ENCODE results near the gene SLC22A31. TPM values are rescaled to one million over a fixed set of nuclear protein-coding genes. Genes with fewer than 3 reads are reported as not detected.
A peak's percentile ranks its signal among the peaks of the same experiment; 100 is the strongest.

Gene SLC22A31
- total RNA-seq, 1 experiment from 2014 or later: 8.4 TPM

DNA sequence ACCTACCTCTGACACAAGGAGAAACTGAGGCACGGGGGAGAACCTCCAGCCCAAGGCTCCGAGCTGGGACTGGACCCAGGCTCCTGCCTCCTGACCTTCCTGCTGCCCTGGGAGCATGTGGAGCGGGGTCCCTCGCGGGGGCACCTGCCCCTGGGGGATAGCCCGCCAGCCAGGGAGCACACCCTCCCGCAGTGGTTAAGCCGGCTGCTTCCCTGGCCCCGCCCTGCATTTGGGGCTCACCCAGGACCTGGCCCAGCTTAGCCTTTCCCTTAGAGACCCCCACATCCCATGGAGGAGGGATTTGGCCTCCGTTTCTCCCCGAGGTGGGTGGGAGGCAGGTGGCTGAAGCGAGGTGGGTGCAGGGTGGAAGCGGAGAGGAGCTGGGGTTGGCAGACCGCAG is 30.6 kb downstream of the SLC22A31 start:
- Histone ChIP-seq H3K9me2 (replicated peaks; ENCODE audit: low read length) (no peaks in the 10 kb centered on the region), H3K79me2 (ENCODE audit: low read length) (no peaks in the 10 kb centered on the region), H3K27me3 (ENCODE audit: low read length) (no peaks in the 10 kb centered on the region), H4K20me1 (ENCODE audit: low read length) (no peaks in the 10 kb centered on the region), H3K4me1 (ENCODE audit: insufficient read depth, low read length) (peaks cover 9% of the 10 kb centered on the region; the same call in 1 of the 2 replicates), H3F3A (ENCODE audit: low read length, unreplicated experiment) (no peaks in the 10 kb centered on the region), H3K4me3 (ENCODE audit: low read length) (no peak overlapping the region), H2AFZ (ENCODE audit: low read length) (no peak overlapping the region), H3K27ac (ENCODE audit: low read length) (no peak overlapping the region), H3K36me3 (ENCODE audit: low read depth, low read length) (no peaks in the 10 kb centered on the region), H3K9ac (ENCODE audit: low read length) (no peak overlapping the region), H3K4me2 (ENCODE audit: low read length) (no peak overlapping the region), H3K9me3 (ENCODE audit: low read length) (no peaks in the 10 kb centered on the region)
- DNase-seq (no peak), ATAC-seq (no peak)
- TF ChIP-seq, protein P1, sequence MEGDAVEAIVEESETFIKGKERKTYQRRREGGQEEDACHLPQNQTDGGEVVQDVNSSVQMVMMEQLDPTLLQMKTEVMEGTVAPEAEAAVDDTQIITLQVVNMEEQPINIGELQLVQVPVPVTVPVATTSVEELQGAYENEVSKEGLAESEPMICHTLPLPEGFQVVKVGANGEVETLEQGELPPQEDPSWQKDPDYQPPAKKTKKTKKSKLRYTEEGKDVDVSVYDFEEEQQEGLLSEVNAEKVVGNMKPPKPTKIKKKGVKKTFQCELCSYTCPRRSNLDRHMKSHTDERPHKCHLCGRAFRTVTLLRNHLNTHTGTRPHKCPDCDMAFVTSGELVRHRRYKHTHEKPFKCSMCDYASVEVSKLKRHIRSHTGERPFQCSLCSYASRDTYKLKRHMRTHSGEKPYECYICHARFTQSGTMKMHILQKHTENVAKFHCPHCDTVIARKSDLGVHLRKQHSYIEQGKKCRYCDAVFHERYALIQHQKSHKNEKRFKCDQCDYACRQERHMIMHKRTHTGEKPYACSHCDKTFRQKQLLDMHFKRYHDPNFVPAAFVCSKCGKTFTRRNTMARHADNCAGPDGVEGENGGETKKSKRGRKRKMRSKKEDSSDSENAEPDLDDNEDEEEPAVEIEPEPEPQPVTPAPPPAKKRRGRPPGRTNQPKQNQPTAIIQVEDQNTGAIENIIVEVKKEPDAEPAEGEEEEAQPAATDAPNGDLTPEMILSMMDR (conservative IDR thresholded peaks at IDR 0.05; ENCODE audit: low read depth, low read length): no peak
- TF ChIP-seq EZH2 (IDR thresholded peaks at IDR 0.05; ENCODE audit: low read length, unreplicated experiment) (no peak), EZH2phosphoT487 (IDR thresholded peaks at IDR 0.05; ENCODE audit: borderline replicate concordance, low read length) (no peak)
- ChIA-PET CTCF (no interaction called here), POLR2A (ENCODE audit: unreplicated experiment) (no interaction called here)
- no TSS peak for BruUV-seq (replicated peaks)
- intact Hi-C loops (cut with micrococcal nuclease): loop anchor here (5.0 to 10.0 kb wide), 4 partner anchors 115 to 355 kb away; partner anchors contain the start of gene APRT

DNA sequence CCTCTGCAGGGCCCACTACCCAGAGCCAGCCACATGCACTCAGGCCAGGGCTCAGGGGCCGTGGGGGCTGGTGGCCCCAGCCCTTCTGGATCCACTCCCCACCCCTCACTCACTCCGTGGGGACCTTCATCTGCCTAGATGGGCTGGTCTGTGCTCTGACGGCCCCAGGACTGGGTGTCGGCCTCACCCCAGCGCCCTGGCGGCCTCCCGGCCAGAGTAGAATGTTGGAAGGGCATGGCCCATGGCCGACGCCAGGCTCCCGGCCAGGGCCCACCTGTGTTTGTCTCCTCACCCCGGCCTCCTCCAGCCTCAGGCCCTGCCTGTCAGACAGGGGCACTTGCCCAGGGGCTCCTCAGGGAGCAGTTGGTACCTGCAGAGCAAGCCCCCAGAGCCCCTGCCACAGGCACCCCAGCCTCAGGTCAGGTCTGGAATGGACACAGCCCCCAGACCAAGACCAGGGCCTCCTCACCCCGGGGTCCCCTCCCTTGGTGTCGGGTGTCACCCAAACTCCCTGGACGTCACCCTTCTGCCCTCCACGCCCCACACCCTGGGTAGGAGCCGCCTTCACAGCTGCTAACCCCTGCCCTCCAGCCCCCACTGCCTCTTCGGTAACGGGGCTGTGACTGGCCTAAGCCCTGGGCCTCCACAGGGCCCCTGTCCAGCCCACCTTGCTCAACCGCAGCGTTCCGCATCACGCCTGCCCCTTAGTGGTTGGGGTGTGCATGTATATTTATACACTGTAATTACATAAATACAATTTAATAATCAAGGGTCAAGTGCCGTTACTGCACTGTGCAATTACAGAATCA is 31.8 kb downstream of the SLC22A31 start:
- Histone ChIP-seq H3K4me3 (ENCODE audit: low read length) (no peak overlapping the region), H3K27me3 (ENCODE audit: low read length) (no peaks in the 10 kb centered on the region), H4K20me1 (ENCODE audit: low read length) (no peaks in the 10 kb centered on the region), H3F3A (ENCODE audit: low read length, unreplicated experiment) (no peaks in the 10 kb centered on the region), H3K4me1 (ENCODE audit: insufficient read depth, low read length) (peaks cover 9% of the 10 kb centered on the region; the same call in 1 of the 2 replicates), H3K9me2 (replicated peaks; ENCODE audit: low read length) (no peaks in the 10 kb centered on the region), H3K36me3 (ENCODE audit: low read depth, low read length) (no peaks in the 10 kb centered on the region), H3K9ac (ENCODE audit: low read length) (no peak overlapping the region), H3K27ac (ENCODE audit: low read length) (no peak overlapping the region), H2AFZ (ENCODE audit: low read length) (no peak overlapping the region), H3K4me2 (ENCODE audit: low read length) (no peak overlapping the region), H3K9me3 (ENCODE audit: low read length) (no peaks in the 10 kb centered on the region), H3K79me2 (ENCODE audit: low read length) (no peaks in the 10 kb centered on the region)
- ChIA-PET POLR2A (ENCODE audit: unreplicated experiment) (no interaction called here), CTCF (no interaction called here)
- BruUV-seq (replicated peaks): no TSS peak
- intact Hi-C loops (cut with micrococcal nuclease): loop anchor here (5.0 to 10.0 kb wide), 4 partner anchors 114 to 354 kb away; partner anchors contain the start of gene APRT
- DNase-seq (no peak), ATAC-seq (no peak)
- TF ChIP-seq EZH2 (IDR thresholded peaks at IDR 0.05; ENCODE audit: low read length, unreplicated experiment): no peak
- TF ChIP-seq, protein P1 (conservative IDR thresholded peaks at IDR 0.05; ENCODE audit: low read depth, low read length): peak; percentile 28; the same call in 1 of the 2 replicates

DNA sequence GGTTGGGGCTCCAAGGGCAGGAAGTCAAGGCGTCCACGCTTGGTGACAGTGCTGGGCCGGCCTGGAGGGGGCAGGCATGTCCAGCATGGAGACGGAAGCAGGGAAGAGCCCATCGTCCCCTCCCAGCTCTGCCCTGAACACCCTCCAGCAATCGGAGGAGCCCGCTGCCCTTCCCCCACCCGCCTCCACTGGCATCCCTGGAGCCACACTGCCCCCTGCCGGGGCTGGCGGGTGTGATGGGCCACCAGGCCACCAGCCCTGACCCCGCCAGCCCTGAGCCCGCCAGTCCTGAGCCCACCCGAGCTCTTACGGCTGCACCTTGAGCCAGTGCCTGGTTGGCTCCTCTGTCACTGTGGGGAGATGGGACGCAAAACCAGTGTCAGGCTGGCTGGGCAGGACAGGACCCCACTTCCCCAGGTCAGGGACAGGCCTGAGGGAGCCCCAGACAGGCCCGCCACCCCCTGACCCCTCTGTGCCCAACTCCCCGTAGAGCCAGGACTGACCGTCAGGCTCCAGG is 32.9 kb downstream of the SLC22A31 start:
- ChIA-PET CTCF (interaction anchor here (1.1 kb wide), 1 partner anchor 430 kb away, joined by 3 read pairs; no protein-coding TSS in a partner anchor), POLR2A (ENCODE audit: unreplicated experiment) (no interaction called here)
- DNase-seq (peak; percentile 78), ATAC-seq (peak; percentile 14)
- H3F3A ChIP-seq (ENCODE audit: low read length, unreplicated experiment): no peaks in the 10 kb centered on the region
- no peaks in the 10 kb centered on the region for H3K9me2 ChIP-seq (replicated peaks; ENCODE audit: low read length)
- peaks cover 9% of the 10 kb centered on the region; the same call in 1 of the 2 replicates for H3K4me1 ChIP-seq (ENCODE audit: insufficient read depth, low read length)
- no peaks in the 10 kb centered on the region for H3K9me3 ChIP-seq (ENCODE audit: low read length)
- H3K4me2 ChIP-seq (ENCODE audit: low read length): peak overlapping the region; percentile 54
- H3K9ac ChIP-seq (ENCODE audit: low read length): no peak overlapping the region
- TF ChIP-seq, protein P1 (conservative IDR thresholded peaks at IDR 0.05; ENCODE audit: low read depth, low read length): peak; percentile 73
- no peak for TF ChIP-seq EZH2phosphoT487 (IDR thresholded peaks at IDR 0.05; ENCODE audit: borderline replicate concordance, low read length)
- no peaks in the 10 kb centered on the region for H3K27me3 ChIP-seq (ENCODE audit: low read length)
- no peaks in the 10 kb centered on the region for H3K79me2 ChIP-seq (ENCODE audit: low read length)
- H2AFZ ChIP-seq (ENCODE audit: low read length): no peak overlapping the region
- H3K36me3 ChIP-seq (ENCODE audit: low read depth, low read length): no peaks in the 10 kb centered on the region
- intact Hi-C loops (cut with micrococcal nuclease): loop anchor here (5.0 to 10.0 kb wide), 4 partner anchors 113 to 353 kb away; partner anchors contain the start of gene APRT
- H3K27ac ChIP-seq (ENCODE audit: low read length): no peak overlapping the region
- no peak overlapping the region for H3K4me3 ChIP-seq (ENCODE audit: low read length)
- H4K20me1 ChIP-seq (ENCODE audit: low read length): no peaks in the 10 kb centered on the region
- BruUV-seq (replicated peaks): no TSS peak
